Measurements from ENCODE around the gene PTPRN2. TPM values are rescaled to one million over a fixed set of nuclear protein-coding genes. Genes with fewer than 3 reads are reported as not detected.

PTPRN2 gene
- total and polyA plus RNA-seq, 2 of the 8 experiments (the other 6 are each of a cell fraction or from before 2014, with no cell fraction given) = 2.6 to 4.5 TPM

GRCh38 chr7:157635669-157636068 is 952.0 kb downstream of the PTPRN2 start (continued):
- TF ChIP-seq CHD7 (IDR thresholded peaks at IDR 0.05; ENCODE audit: insufficient replicate concordance, low read length) = no peak
- TF ChIP-seq ATF2 (IDR thresholded peaks at IDR 0.05; ENCODE audit: low read length) = no peak
- no peak for TF ChIP-seq TAF1 (IDR thresholded peaks at IDR 0.05; ENCODE audit: low read depth, low read length)
- no peak for TF ChIP-seq ATF3 (IDR thresholded peaks at IDR 0.05; ENCODE audit: insufficient read depth, low read depth, low read length)
- no peak for TF ChIP-seq SRF (IDR thresholded peaks at IDR 0.05; ENCODE audit: low read depth, low read length)
- no peak for TF ChIP-seq GABPA (IDR thresholded peaks at IDR 0.05; ENCODE audit: borderline replicate concordance, insufficient read depth, low read length)
- no peak for TF ChIP-seq BCL11A (IDR thresholded peaks at IDR 0.05; ENCODE audit: low read depth in 2 of 2, low read length in 2 of 2)
- no peak for TF ChIP-seq JUND (IDR thresholded peaks at IDR 0.05; ENCODE audit: low read length)
- TF ChIP-seq POU5F1 (IDR thresholded peaks at IDR 0.05; ENCODE audit: low read depth, low read length) = no peak
- TF ChIP-seq ASH2L (IDR thresholded peaks at IDR 0.05; ENCODE audit: low read length) = no peak

Measured in H1 (cell line).